Mucosa of descending colon (tissue), 3 donors: Measurements from ENCODE around the gene MAT1A. TPM values are rescaled to one million over a fixed set of nuclear protein-coding genes. Genes with fewer than 3 reads are reported as not detected.

Experiments used
- ATAC-seq: fragments of 200-7000 bp; cut with Tn5 transposase; one replicate; pipeline ENCODE4 v1.9.1; 2020; ENCODE audit warnings: mild to moderate bottlenecking, moderate library complexity
- DNase-seq, 3 donors: peaks; one replicate each; pipeline ENCODE4 v3.0.0-alpha.2; 2020
- H3K36me3 ChIP-seq: fragments of 200-600 bp; one replicate; pipeline ENCODE4 v1.8.0; 2021; ENCODE audit warnings: low read depth, mild to moderate bottlenecking
- H3K4me1 ChIP-seq: fragments of 200-600 bp; one replicate; pipeline ENCODE4 v1.8.0; 2021; ENCODE audit warnings: low read depth, mild to moderate bottlenecking
- H3K4me3 ChIP-seq: fragments of 200-600 bp; one replicate; pipeline ENCODE4 v1.8.0; 2021; ENCODE audit warnings: mild to moderate bottlenecking
- H3K9me3 ChIP-seq: fragments of 200-600 bp; one replicate; pipeline ENCODE4 v1.8.0; 2021; ENCODE audit warnings: mild to moderate bottlenecking
- intact Hi-C, 2 donors: fragments of 100-400 bp; cut with DNase I in 1 of 2; cut with micrococcal nuclease in 1 of 2; formaldehyde crosslinking; loops; one replicate each; pipeline versions ENCODE4 v1.11.0 to v1.11.1; 2022; cut with DNase I, micrococcal nuclease
- total RNA-seq, 3 donors: library from RNA; stranded (reverse); fragmentation: NEBNext Ultra II Directional in 2 of 3; extraction: Animal tissue kit (Norgen Biotek cat#: 25700) in 2 of 3; gene quantifications; one replicate each; pipeline versions ENCODE4 v1.2.1 to v1.2.4, GENCODE V29; 2021 to 2023
- TF ChIP-seq, protein P1 (sequence below): fragments of 200-600 bp; IDR thresholded peaks from one replicate; pipeline ENCODE4 v1.8.0; 2022; ENCODE audit warnings: antibody characterized with exemption, mild to moderate bottlenecking
- donor health status: DM: no; HTN: no; CAD: no; lungs with moderate emphysema.
- donor health status: DM: no; HTN: no; CAD: no.
- donor health status: DM: no; HTN: yes; CAD: no.

MAT1A gene
- total RNA-seq, 3 donors from 2014 or later: 0.89 TPM; not detected in 2

DNA sequence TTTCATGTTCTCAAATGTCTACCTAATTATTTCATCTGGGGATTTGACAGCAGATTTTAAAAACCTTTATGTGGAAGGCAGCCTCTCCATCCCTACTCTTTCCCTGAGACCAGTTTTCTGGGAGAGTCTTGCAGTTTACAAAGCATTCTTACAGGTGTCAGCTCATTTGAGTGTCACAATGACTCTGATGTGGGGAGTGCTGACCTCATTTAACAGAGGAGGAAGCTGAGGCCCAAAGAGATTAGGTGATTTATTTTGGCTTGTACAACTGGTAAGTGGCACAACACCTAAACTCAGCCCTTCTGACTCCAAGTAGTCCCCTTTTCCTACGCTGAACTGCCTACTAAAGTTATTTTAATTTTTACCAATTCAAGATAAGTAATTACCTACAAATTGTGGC is 33.3 kb upstream of the MAT1A start:
- no peaks in the 10 kb centered on the region for H3K9me3 ChIP-seq
- ATAC-seq: no peak
- no peak overlapping the region for H3K4me3 ChIP-seq
- intact Hi-C loops: no loop called here
- no peaks in the 10 kb centered on the region for H3K36me3 ChIP-seq
- no peak for DNase-seq
- no peaks in the 10 kb centered on the region for H3K4me1 ChIP-seq
- TF ChIP-seq, protein P1, sequence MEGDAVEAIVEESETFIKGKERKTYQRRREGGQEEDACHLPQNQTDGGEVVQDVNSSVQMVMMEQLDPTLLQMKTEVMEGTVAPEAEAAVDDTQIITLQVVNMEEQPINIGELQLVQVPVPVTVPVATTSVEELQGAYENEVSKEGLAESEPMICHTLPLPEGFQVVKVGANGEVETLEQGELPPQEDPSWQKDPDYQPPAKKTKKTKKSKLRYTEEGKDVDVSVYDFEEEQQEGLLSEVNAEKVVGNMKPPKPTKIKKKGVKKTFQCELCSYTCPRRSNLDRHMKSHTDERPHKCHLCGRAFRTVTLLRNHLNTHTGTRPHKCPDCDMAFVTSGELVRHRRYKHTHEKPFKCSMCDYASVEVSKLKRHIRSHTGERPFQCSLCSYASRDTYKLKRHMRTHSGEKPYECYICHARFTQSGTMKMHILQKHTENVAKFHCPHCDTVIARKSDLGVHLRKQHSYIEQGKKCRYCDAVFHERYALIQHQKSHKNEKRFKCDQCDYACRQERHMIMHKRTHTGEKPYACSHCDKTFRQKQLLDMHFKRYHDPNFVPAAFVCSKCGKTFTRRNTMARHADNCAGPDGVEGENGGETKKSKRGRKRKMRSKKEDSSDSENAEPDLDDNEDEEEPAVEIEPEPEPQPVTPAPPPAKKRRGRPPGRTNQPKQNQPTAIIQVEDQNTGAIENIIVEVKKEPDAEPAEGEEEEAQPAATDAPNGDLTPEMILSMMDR: no peak

DNA sequence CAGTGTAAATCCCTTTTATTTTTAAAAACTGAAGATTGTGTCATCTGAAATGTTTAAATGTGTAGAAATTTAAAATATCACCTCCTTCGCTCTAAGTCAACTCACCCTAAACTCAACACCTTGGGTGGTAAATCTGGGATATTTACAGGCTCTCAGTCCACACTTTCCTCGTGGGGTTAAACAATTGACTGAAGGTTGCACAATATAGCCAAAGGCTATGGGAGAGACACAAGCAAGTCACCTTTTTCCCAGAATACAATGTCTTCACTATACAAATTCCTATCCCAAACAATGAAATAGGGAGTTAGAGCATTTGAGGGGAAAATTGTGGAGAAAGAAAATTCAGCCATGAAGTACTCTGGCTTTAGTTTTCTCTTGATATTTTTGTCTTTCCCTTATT is 32.7 kb upstream of the MAT1A start:
- intact Hi-C loops: no loop called here
- Histone ChIP-seq H3K36me3 (no peaks in the 10 kb centered on the region), H3K4me3 (no peak overlapping the region), H3K9me3 (no peaks in the 10 kb centered on the region), H3K4me1 (no peaks in the 10 kb centered on the region)
- ATAC-seq (no peak), DNase-seq (no peak)
- TF ChIP-seq, protein P1: no peak

DNA sequence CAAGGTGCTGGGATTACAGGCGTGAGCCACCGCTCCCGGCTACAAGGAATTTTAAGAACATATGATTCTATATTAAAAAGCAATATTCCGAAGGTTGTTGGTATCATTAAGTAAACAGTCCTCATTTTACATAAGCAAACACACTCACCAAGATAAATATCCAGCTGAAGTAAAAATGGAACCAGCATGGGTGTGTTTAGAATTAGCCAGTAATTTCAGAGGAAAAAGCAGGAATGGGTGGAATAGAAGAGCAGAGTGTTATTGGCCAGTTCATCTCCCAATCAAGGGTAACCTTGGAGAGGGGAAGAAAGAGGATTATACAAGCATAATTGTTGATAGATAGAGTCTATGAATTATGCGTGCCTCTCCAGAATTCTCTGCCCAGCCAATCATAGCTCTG is 31.7 kb upstream of the MAT1A start:
- TF ChIP-seq, protein P1: no peak
- no peak for ATAC-seq

DNA sequence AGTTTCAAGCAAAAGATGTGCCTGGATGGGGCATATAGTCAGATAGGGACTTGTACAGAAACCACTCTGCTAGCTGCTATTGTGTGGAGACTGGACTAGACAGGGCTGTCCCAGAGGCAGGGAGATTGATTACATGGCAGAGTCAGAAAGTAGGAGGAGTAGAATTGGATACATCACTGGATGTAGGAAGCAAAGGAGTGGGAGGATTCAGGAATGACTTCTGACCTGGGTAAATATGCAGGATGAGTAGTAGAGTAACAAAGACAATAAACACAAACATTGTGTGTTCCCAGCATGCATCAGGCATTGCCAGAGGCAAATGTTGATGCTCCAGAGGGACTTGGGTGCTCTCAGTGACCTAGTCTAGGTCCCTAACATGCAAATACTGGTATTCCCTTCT is 30.9 kb upstream of the MAT1A start:
- no peak for ATAC-seq
- H3K36me3 ChIP-seq: no peaks in the 10 kb centered on the region
- TF ChIP-seq, protein P1: no peak
- no peak overlapping the region for H3K4me3 ChIP-seq
- H3K9me3 ChIP-seq: no peaks in the 10 kb centered on the region
- H3K4me1 ChIP-seq: no peaks in the 10 kb centered on the region
- intact Hi-C loops: no loop called here
- DNase-seq: no peak

More for the DNA sequence above, 31.7 kb upstream of the MAT1A start:
- Histone ChIP-seq H3K4me3 (no peak overlapping the region), H3K9me3 (no peaks in the 10 kb centered on the region), H3K36me3 (no peaks in the 10 kb centered on the region), H3K4me1 (no peaks in the 10 kb centered on the region)
- intact Hi-C loops: no loop called here
- DNase-seq: no peak

DNA sequence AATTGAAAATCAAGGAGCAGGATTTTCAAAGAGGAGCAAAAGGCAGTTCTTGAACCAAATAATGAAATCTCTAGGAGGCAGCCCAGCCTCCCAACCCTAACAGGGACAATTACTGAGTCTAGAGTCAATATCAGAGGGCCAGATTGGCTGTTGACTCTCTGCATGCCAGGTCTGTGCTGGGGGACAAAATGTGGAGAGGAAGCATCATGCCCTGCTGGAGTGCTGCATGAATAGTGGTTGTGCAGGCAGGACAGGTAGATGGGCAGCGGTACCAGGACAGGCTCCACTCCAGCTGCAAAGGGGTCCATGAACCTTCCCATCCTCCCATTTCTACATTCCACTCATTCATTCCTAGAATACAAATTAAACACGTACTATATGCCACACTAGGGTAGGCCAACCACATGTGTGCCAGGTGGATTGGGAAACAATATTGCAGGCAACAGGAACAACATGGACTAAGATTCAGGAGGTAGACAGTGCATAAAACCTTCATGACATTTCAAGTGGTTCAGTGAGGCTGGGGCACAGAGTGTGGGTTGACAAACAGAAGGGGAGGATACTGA is 30.4 kb upstream of the MAT1A start:
- no peaks in the 10 kb centered on the region for H3K4me1 ChIP-seq
- intact Hi-C loops: no loop called here
- no peak overlapping the region for H3K4me3 ChIP-seq
- DNase-seq: no peak
- ATAC-seq: no peak
- H3K36me3 ChIP-seq: no peaks in the 10 kb centered on the region
- TF ChIP-seq, protein P1: no peak
- no peaks in the 10 kb centered on the region for H3K9me3 ChIP-seq

DNA sequence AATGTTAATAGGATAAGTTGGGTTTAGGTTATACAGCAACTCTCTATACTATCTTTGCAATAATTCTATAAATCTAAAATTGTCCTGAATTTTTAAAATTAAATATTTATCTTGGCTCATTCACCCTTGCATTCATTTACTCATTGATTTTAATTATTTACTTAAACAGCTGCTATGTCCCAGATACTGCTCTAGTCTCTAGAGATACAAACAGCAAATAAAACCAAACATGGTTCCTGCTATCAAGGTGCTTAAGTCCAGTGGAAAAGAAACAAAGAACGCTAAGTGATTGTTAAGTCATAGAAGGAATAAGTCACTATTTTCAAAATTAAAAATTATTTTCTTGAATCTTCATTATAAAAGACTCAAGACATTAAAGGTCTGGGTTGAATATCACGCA is 29.9 kb upstream of the MAT1A start:
- no peak for DNase-seq
- TF ChIP-seq, protein P1: no peak
- H3K9me3 ChIP-seq: no peaks in the 10 kb centered on the region
- intact Hi-C loops: no loop called here
- H3K36me3 ChIP-seq: no peaks in the 10 kb centered on the region
- H3K4me1 ChIP-seq: no peaks in the 10 kb centered on the region
- no peak overlapping the region for H3K4me3 ChIP-seq
- no peak for ATAC-seq
